HEK293 (cell line): ENCODE results near the gene CST7.

Source experiments
- CTCF ChIP-seq: fragments of 450-650 bp; formaldehyde crosslinking; IDR thresholded peaks from 2 replicates; pipeline ENCODE4 v1.5.1; 2016; ENCODE audit warnings: missing biosample characterization, missing genetic modification characterization
- REST ChIP-seq: fragments of 450-650 bp; formaldehyde crosslinking; IDR thresholded peaks from 2 replicates; pipeline ENCODE4 v1.5.1; 2016; ENCODE audit warnings: missing biosample characterization, missing genetic modification characterization

GRCh38 chr20:24943731-24944130 lies 5.3 kb upstream of the CST7 start:
- TF ChIP-seq CTCF (no peak), REST (tag by site-specific recombination) (no peak)
